Vagina (tissue), 2 donors: ENCODE measurements around the gene LHX4. TPM values are rescaled to one million over a fixed set of nuclear protein-coding genes. Genes with fewer than 3 reads are reported as not detected.
A peak's percentile ranks its signal among the peaks of the same experiment; 100 is the strongest.

ENCODE experiments used
- DNase-seq, 2 donors: peaks; one replicate each; pipeline ENCODE4 v3.0.0-alpha.2; 2017; ENCODE audit errors: extremely low spot score in 2 of 2
- H3K27ac ChIP-seq: fragments of 200-600 bp; sonication (generic); one replicate; pipeline ENCODE4 v1.5.1; 2019
- H3K27me3 ChIP-seq: fragments of 200-600 bp; sonication (generic); one replicate; pipeline ENCODE4 v1.5.1; 2019
- H3K36me3 ChIP-seq, 2 donors: fragments of 200-600 bp; sonication (generic); one replicate each; pipeline ENCODE4 v1.5.1; 2017 to 2019
- H3K4me1 ChIP-seq: fragments of 200-600 bp; sonication (generic); one replicate; pipeline ENCODE4 v1.5.1; 2019
- H3K4me3 ChIP-seq, 2 donors: fragments of 200-600 bp; sonication (generic); 1 replicate in 1 of 2; 2 replicates in 1 of 2; pipeline ENCODE4 v1.5.1; 2016 to 2019
- H3K9me3 ChIP-seq: fragments of 200-600 bp; sonication (generic); one replicate; pipeline ENCODE4 v1.5.1; 2019
- CTCF ChIP-seq, 3 experiments: fragments of 450-650 bp in 2 of 3; fragments of 200-600 bp in 1 of 3; sonication (generic) in 1 of 3; IDR thresholded peaks; one replicate each; pipeline ENCODE4 v1.5.1; 2017 to 2019; ENCODE audit warnings: antibody characterized with exemption in 3 of 3, mild to moderate bottlenecking in 2 of 3, moderate library complexity in 2 of 3
- POLR2A ChIP-seq, 2 donors: fragments of 450-650 bp; IDR thresholded peaks; one replicate each; pipeline ENCODE4 v1.6.1; 2017; ENCODE audit warnings: antibody characterized with exemption in 2 of 2, mild to moderate bottlenecking in 2 of 2, moderate library complexity in 2 of 2
- POLR2AphosphoS5 ChIP-seq, 2 donors: sonication (generic); formaldehyde crosslinking; IDR thresholded peaks; one replicate each; pipeline ENCODE4 v1.9.0; 2017; ENCODE audit warnings: antibody characterized with exemption in 2 of 2, mild to moderate bottlenecking in 2 of 2, low read depth in 1 of 2; ENCODE audit not compliant: insufficient read depth in 1 of 2
- intact Hi-C: fragments of 100-400 bp; cut with DNase I; formaldehyde crosslinking; loops from one replicate; pipeline ENCODE4 v1.15.1; 2023
- total RNA-seq: library from RNA; depleted of rRNA; stranded (reverse); fragments of >200 nt; gene quantifications from one replicate; pipeline ENCODE4 v1.2.3, GENCODE V29; 2016

Gene LHX4
- total RNA-seq, result 0.98 TPM

- Histone ChIP-seq H3K4me1 (peaks cover 49% of the 10 kb centered on the region), H3K27ac (no peak within 1 kb of the TSS), H3K4me3 (peak within 1 kb of the TSS; percentile 52 to 66), H3K27me3 (peaks cover 44% of the 10 kb centered on the region), H3K36me3 (no peaks in the 10 kb centered on the region), H3K9me3 (no peaks in the 10 kb centered on the region)
- TF ChIP-seq POLR2A (IDR thresholded peaks at IDR 0.05), result no peak
- TF ChIP-seq CTCF (IDR thresholded peaks at IDR 0.05), result no peak
- no peak for TF ChIP-seq POLR2AphosphoS5 (IDR thresholded peaks at IDR 0.05; ENCODE audit: insufficient read depth in 1 of 2, low read depth in 1 of 2)
- intact Hi-C loops, result no loop called here
- no peak for DNase-seq
Measured at GRCh38 chr1:180229483-180230415, at the start of gene LHX4. LHX4 (plus strand) TSS chr1:180230264; CDS start chr1:180230530, 266 bp downstream.

- intact Hi-C loops, result no loop called here
Measured at GRCh38 chr1:180181048-180181447, 49.0 kb upstream of the LHX4 start.

DNA sequence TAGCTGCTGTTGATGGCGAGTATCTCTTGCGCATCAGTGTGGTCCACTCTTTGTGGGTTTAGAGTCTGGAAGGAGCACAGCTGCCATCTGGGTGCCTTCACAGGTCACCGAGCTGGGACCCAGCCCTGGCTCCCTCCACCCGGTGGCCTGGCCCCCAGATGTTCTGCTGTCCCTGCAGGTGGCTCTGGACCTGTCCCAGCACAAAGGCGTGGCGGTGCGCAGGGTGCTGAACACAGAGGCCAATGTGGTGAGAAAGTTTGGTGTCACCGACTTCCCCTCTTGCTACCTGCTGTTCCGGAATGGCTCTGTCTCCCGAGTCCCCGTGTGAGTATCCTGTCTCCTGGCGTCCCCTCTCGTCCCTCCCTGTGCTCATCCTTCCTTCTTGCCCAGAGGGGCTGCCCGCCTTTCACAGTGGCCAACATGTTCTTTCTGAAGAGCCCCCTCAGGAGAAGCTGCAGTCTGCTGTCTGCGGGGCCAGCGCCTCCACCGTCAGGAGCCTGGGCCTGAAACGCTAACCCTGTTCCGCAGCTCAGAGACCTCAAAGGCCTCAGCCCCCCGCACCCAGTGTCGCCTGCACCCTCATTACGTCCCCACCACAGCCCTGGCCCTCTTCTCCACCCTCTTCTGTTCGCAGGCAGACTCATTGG is 47.9 kb upstream of the LHX4 start:
- TF ChIP-seq POLR2AphosphoS5 (IDR thresholded peaks at IDR 0.05; ENCODE audit: insufficient read depth in 1 of 2, low read depth in 1 of 2) (no peak), CTCF (IDR thresholded peaks at IDR 0.05) (no peak)
- intact Hi-C loops, result no loop called here
- H3K4me3 ChIP-seq, result no peak overlapping the region
- H3K4me1 ChIP-seq, result no peaks in the 10 kb centered on the region
- no peak overlapping the region for H3K27ac ChIP-seq
- peaks cover 0 to 31% of the 10 kb centered on the region in 2 donors for H3K36me3 ChIP-seq
- no peak for DNase-seq
- no peaks in the 10 kb centered on the region for H3K9me3 ChIP-seq
- H3K27me3 ChIP-seq, result no peaks in the 10 kb centered on the region

More at GRCh38 chr1:180181048-180181447, 49.0 kb upstream of the LHX4 start:
- TF ChIP-seq POLR2AphosphoS5 (IDR thresholded peaks at IDR 0.05; ENCODE audit: insufficient read depth in 1 of 2, low read depth in 1 of 2) (no peak), POLR2A (IDR thresholded peaks at IDR 0.05) (no peak), CTCF (IDR thresholded peaks at IDR 0.05) (no peak)
- no peaks in the 10 kb centered on the region for H3K9me3 ChIP-seq
- H3K4me3 ChIP-seq, result no peak overlapping the region
- no peak for DNase-seq
- no peaks in the 10 kb centered on the region for H3K27me3 ChIP-seq
- no peak overlapping the region for H3K27ac ChIP-seq
- peaks cover 0 to 21% of the 10 kb centered on the region in 2 donors for H3K36me3 ChIP-seq
- H3K4me1 ChIP-seq, result no peaks in the 10 kb centered on the region

GRCh38 chr1:180182643-180183311 is 47.3 kb upstream of the LHX4 start:
- DNase-seq, result no peak
- Histone ChIP-seq H3K27me3 (no peaks in the 10 kb centered on the region), H3K36me3 (peaks cover 0 to 33% of the 10 kb centered on the region in 2 donors), H3K9me3 (no peaks in the 10 kb centered on the region), H3K4me3 (no peak overlapping the region), H3K27ac (no peak overlapping the region), H3K4me1 (no peaks in the 10 kb centered on the region)
- intact Hi-C loops, result no loop called here
- TF ChIP-seq POLR2A (IDR thresholded peaks at IDR 0.05) (no peak), POLR2AphosphoS5 (IDR thresholded peaks at IDR 0.05; ENCODE audit: insufficient read depth in 1 of 2, low read depth in 1 of 2) (no peak), CTCF (IDR thresholded peaks at IDR 0.05) (no peak)
